Measurements from ENCODE around the gene TNNI2. TPM values are rescaled to one million over a fixed set of nuclear protein-coding genes. Genes with fewer than 3 reads are reported as not detected.

TNNI2 gene
- total RNA-seq, 1 donor from 2014 or later: 2,937 TPM

GRCh38 chr11:1878137-1879031 is 39.6 kb downstream of the TNNI2 start:
- no peaks in the 10 kb centered on the region for H3K9me3 ChIP-seq (ENCODE audit: control insufficient read depth in 3 of 3, low read length in 3 of 3)
- peaks cover 62 to 76% (median 63%) of the 10 kb centered on the region in 3 donors for H3K4me1 ChIP-seq (ENCODE audit: control insufficient read depth in 3 of 3, insufficient read depth in 3 of 3, low read length in 3 of 3)
- H3K36me3 ChIP-seq (ENCODE audit: control insufficient read depth in 3 of 3, insufficient read depth in 3 of 3, low read length in 3 of 3): peaks cover 0 to 5% (median 2%) of the 10 kb centered on the region in 3 donors
- peak overlapping the region in 1 of 3 donors; percentile 57 for H3K9ac ChIP-seq (ENCODE audit: low read depth in 1 of 3, low read length in 3 of 3)
- peaks cover 2 to 29% (median 11%) of the 10 kb centered on the region in 3 donors for H3K27me3 ChIP-seq (ENCODE audit: control insufficient read depth in 3 of 3, insufficient read depth in 3 of 3, low read length in 3 of 3)
- peak overlapping the region; percentile 89 for H3K27ac ChIP-seq (ENCODE audit: low read depth, low read length)
- peak overlapping the region in 1 of 3 donors; percentile 45 for H3K4me3 ChIP-seq (ENCODE audit: low read length in 3 of 3)

GRCh38 chr11:1879342-1879940 is 40.7 kb downstream of the TNNI2 start:
- Histone ChIP-seq H3K9me3 (ENCODE audit: control insufficient read depth in 3 of 3, low read length in 3 of 3) (no peaks in the 10 kb centered on the region), H3K27me3 (ENCODE audit: control insufficient read depth in 3 of 3, insufficient read depth in 3 of 3, low read length in 3 of 3) (peaks cover 2 to 24% (median 10%) of the 10 kb centered on the region in 3 donors), H3K4me3 (ENCODE audit: low read length in 3 of 3) (no peak overlapping the region), H3K27ac (ENCODE audit: low read depth, low read length) (peak overlapping the region; percentile 89), H3K36me3 (ENCODE audit: control insufficient read depth in 3 of 3, insufficient read depth in 3 of 3, low read length in 3 of 3) (peaks cover 0 to 11% (median 4%) of the 10 kb centered on the region in 3 donors), H3K9ac (ENCODE audit: low read depth in 1 of 3, low read length in 3 of 3) (peak overlapping the region in 2 of 3 donors; percentile 57 to 64), H3K4me1 (ENCODE audit: control insufficient read depth in 3 of 3, insufficient read depth in 3 of 3, low read length in 3 of 3) (peaks cover 63 to 78% (median 63%) of the 10 kb centered on the region in 3 donors)

DNA sequence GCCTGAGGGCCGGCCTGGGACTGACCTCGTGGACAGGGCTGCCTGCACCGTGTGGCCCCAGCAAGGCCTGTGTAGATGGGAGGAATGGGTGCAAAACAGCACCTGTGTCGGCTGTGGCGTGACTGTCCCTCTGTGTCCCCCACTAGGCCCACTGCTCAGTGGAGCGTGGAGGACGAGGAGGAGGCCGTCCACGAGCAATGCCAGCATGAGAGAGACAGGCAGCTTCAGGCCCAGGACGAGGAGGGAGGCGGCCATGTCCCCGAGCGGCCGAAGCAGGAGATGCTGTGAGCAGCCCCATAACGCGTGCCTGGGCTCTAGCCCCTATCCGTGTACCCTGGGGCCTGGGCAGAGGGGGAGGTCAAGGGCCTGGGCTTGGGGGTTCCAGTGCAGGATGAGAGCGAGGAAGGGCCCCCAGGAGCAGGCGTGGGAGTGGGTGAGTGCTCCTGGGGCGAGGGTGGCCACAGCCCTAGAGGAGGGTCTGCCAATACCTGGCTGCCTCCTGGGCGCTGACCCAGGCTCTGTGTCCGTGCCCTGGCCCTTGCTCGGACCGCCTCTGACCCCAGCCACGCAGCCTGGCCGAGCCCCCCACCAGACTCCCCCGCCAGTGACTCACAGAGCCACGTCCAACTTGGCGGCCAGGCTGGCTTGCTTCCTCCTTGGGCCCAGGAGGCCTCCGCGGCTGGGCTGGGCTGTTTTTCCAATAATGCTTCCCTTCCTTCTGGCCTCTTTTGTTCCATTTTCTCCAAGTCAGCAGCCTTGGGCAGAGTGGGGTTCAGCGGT is 41.4 kb downstream of the TNNI2 start:
- H3K4me3 ChIP-seq (ENCODE audit: low read length in 3 of 3): no peak overlapping the region
- H3K9ac ChIP-seq (ENCODE audit: low read depth in 1 of 3, low read length in 3 of 3): peak overlapping the region; percentile 40 to 64 (median 57)
- peaks cover 2 to 19% (median 4%) of the 10 kb centered on the region in 3 donors for H3K27me3 ChIP-seq (ENCODE audit: control insufficient read depth in 3 of 3, insufficient read depth in 3 of 3, low read length in 3 of 3)
- no peaks in the 10 kb centered on the region for H3K9me3 ChIP-seq (ENCODE audit: control insufficient read depth in 3 of 3, low read length in 3 of 3)
- peak overlapping the region; percentile 89 for H3K27ac ChIP-seq (ENCODE audit: low read depth, low read length)
- peaks cover 3 to 18% (median 4%) of the 10 kb centered on the region in 3 donors for H3K36me3 ChIP-seq (ENCODE audit: control insufficient read depth in 3 of 3, insufficient read depth in 3 of 3, low read length in 3 of 3)
- peaks cover 62 to 74% (median 63%) of the 10 kb centered on the region in 3 donors for H3K4me1 ChIP-seq (ENCODE audit: control insufficient read depth in 3 of 3, insufficient read depth in 3 of 3, low read length in 3 of 3)

DNA sequence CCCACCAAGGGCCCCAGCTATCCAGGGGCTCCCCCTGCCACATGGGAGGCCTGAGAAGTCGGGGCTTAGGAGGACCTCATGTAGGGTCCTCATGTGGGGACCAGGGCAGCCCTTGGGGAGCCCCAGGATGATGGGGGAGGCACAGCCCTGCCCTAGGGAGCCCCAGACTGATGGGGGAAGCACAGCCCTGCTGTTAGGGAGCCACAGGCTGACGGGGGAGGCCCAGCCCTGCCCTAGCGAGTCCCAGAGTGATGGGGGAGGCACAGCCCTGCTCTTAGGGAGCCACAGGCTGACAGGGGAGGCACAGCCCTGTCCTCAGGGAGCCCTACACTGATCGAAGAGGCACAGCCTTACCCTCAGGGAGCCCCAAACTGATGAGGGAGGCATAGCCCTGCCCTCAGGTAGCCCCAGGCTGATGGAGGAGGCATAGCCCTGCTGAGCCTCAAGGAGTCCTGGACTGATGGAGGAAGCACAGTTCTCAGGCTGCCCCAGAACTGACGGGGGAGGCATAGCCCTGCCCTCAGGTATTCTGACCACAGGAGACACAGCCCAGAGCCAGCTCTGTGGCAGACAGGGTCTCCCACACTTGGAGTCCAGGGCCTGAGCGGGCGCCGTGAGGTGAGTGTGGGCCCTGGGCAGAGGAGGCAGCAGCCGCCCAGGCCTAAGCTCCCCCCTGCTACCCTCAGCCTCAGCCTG is 42.1 kb downstream of the TNNI2 start:
- Histone ChIP-seq H3K27ac (ENCODE audit: low read depth, low read length) (peak overlapping the region; percentile 89), H3K4me1 (ENCODE audit: control insufficient read depth in 3 of 3, insufficient read depth in 3 of 3, low read length in 3 of 3) (peaks cover 56 to 67% (median 60%) of the 10 kb centered on the region in 3 donors), H3K27me3 (ENCODE audit: control insufficient read depth in 3 of 3, insufficient read depth in 3 of 3, low read length in 3 of 3) (peaks cover 0 to 15% (median 2%) of the 10 kb centered on the region in 3 donors), H3K9ac (ENCODE audit: low read depth in 1 of 3, low read length in 3 of 3) (peak overlapping the region; percentile 40 to 74 (median 72)), H3K36me3 (ENCODE audit: control insufficient read depth in 3 of 3, insufficient read depth in 3 of 3, low read length in 3 of 3) (peaks cover 4 to 25% (median 5%) of the 10 kb centered on the region in 3 donors), H3K4me3 (ENCODE audit: low read length in 3 of 3) (no peak overlapping the region), H3K9me3 (ENCODE audit: control insufficient read depth in 3 of 3, low read length in 3 of 3) (no peaks in the 10 kb centered on the region)

DNA sequence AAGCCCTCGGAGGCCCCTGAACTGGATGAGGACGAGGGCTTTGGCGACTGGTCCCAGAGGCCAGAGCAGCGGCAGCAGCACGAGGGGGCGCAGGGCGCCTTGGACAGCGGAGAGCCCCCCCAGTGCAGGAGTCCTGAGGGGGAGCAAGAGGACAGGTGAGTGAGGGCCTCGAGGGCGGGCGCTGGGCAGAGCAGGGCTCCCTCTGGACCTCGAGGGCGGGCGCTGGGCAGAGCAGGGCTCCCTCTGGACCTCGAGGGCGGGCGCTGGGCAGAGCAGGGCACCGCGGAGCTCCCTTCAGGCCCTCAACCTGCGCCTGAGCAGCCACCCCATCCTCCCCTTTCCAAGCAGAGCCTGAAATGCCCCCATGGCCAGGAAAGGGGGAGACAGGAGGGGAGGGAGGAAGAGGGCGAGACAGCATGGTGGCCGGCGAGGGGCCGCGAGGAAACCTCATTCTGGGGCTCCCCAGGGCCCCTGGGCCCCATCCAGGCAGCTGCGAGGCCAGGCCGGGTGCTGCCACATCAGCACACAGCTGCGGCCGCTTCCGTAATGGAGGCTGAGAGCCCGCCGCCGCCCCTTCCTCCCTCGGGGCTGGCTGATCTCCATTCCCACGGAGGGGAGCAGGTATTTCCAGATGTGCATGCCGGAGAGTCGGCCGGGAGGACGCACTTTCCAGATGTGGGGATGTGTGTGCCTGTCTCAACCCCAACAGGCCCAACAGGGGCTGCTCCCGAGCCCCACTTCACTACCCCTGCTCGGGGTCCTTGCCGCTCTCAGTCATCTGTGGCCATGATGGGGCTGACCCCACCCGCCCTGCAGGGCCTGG is 42.9 kb downstream of the TNNI2 start:
- Histone ChIP-seq H3K27ac (ENCODE audit: low read depth, low read length) (peak overlapping the region; percentile 89), H3K9me3 (ENCODE audit: control insufficient read depth in 3 of 3, low read length in 3 of 3) (no peaks in the 10 kb centered on the region), H3K27me3 (ENCODE audit: control insufficient read depth in 3 of 3, insufficient read depth in 3 of 3, low read length in 3 of 3) (peaks cover 0 to 9% (median 0%) of the 10 kb centered on the region in 3 donors), H3K4me1 (ENCODE audit: control insufficient read depth in 3 of 3, insufficient read depth in 3 of 3, low read length in 3 of 3) (peaks cover 49 to 59% (median 53%) of the 10 kb centered on the region in 3 donors), H3K36me3 (ENCODE audit: control insufficient read depth in 3 of 3, insufficient read depth in 3 of 3, low read length in 3 of 3) (peaks cover 4 to 31% (median 10%) of the 10 kb centered on the region in 3 donors), H3K9ac (ENCODE audit: low read depth in 1 of 3, low read length in 3 of 3) (peak overlapping the region in 2 of 3 donors; percentile 3 to 72), H3K4me3 (ENCODE audit: low read length in 3 of 3) (no peak overlapping the region)

DNA sequence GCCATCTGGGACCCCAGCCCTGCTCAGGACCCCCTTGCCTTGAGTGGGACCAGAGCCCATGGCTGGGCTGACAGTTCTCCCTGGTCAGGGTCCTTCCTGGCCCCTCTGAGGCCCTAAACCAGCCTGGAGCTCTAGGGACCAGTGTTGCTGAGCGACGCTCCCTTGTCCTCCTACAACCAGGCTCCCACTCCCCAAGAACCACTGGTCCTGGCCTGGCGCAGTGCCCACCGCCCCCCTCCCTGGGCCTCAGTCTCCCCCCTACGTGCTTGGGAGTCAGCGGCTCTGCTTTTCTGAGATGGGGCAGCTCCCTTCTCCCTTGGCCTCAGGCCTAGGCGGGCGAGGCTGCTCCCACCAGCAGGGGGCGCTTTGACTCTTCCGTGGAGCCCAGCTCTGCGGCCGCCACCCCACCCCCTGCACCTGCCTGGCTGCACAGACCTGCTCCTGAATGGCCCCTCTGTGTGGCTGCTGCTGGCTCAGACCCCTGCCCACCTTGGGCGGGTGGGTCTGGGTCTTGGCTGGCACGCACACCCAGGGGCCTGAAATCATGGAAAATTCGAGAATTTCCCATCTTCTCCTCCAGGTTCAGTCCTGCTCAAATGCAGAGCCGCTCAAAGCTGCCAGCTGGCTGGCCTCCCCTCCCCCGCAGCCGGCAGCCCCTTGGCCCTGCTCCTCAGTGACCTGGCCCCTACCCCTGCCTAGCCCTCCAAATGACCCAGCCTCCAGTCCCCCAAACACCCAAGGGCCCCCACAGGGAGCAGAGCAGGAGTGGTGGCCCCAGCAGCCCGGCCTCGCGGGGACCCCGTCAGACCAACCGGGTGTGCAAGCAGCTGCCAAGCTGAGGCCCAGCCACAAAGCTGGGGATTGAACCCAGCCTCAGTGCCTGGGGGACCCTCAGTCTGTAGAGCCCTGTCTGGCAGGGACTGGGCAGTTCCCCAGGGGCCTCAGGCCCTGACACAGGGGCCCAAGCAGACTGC is 43.8 kb downstream of the TNNI2 start:
- peak overlapping the region; percentile 89 for H3K27ac ChIP-seq (ENCODE audit: low read depth, low read length)
- H3K4me3 ChIP-seq (ENCODE audit: low read length in 3 of 3): no peak overlapping the region
- peaks cover 44 to 56% (median 48%) of the 10 kb centered on the region in 3 donors for H3K4me1 ChIP-seq (ENCODE audit: control insufficient read depth in 3 of 3, insufficient read depth in 3 of 3, low read length in 3 of 3)
- H3K36me3 ChIP-seq (ENCODE audit: control insufficient read depth in 3 of 3, insufficient read depth in 3 of 3, low read length in 3 of 3): peaks cover 7 to 34% (median 10%) of the 10 kb centered on the region in 3 donors
- H3K9ac ChIP-seq (ENCODE audit: low read depth in 1 of 3, low read length in 3 of 3): peak overlapping the region in 2 of 3 donors; percentile 3 to 72
- H3K27me3 ChIP-seq (ENCODE audit: control insufficient read depth in 3 of 3, insufficient read depth in 3 of 3, low read length in 3 of 3): peaks cover 0 to 6% (median 0%) of the 10 kb centered on the region in 3 donors
- H3K9me3 ChIP-seq (ENCODE audit: control insufficient read depth in 3 of 3, low read length in 3 of 3): no peaks in the 10 kb centered on the region

GRCh38 chr11:1883346-1884302 is 44.8 kb downstream of the TNNI2 start:
- no peak overlapping the region for H3K4me3 ChIP-seq (ENCODE audit: low read length in 3 of 3)
- H3K9ac ChIP-seq (ENCODE audit: low read depth in 1 of 3, low read length in 3 of 3): peak overlapping the region in 2 of 3 donors; percentile 4 to 54
- peaks cover 10 to 42% (median 10%) of the 10 kb centered on the region in 3 donors for H3K36me3 ChIP-seq (ENCODE audit: control insufficient read depth in 3 of 3, insufficient read depth in 3 of 3, low read length in 3 of 3)
- peaks cover 49 to 60% (median 51%) of the 10 kb centered on the region in 3 donors for H3K4me1 ChIP-seq (ENCODE audit: control insufficient read depth in 3 of 3, insufficient read depth in 3 of 3, low read length in 3 of 3)
- peak overlapping the region; percentile 36 for H3K27ac ChIP-seq (ENCODE audit: low read depth, low read length)
- peaks cover 0 to 6% (median 0%) of the 10 kb centered on the region in 3 donors for H3K27me3 ChIP-seq (ENCODE audit: control insufficient read depth in 3 of 3, insufficient read depth in 3 of 3, low read length in 3 of 3)
- H3K9me3 ChIP-seq (ENCODE audit: control insufficient read depth in 3 of 3, low read length in 3 of 3): no peaks in the 10 kb centered on the region

Measured in skeletal muscle tissue (tissue), 4 donors.